NB4 (cell line): ENCODE data around the gene GGACT.

Source experiments
- DNase-seq: peaks from one replicate; pipeline ENCODE4 v3.0.0; 2010; ENCODE audit warnings: low read depth
- H3K4me3 ChIP-seq: one replicate; pipeline ENCODE4 v1.5.1; 2011; ENCODE audit warnings: mild to moderate bottlenecking, low read depth, low read length, moderate library complexity
- CTCF ChIP-seq: IDR thresholded peaks from one replicate; pipeline ENCODE4 v1.5.1; 2012; ENCODE audit warnings: low read depth, low read length
- MAX ChIP-seq: IDR thresholded peaks from 2 replicates; pipeline ENCODE4 v1.6.1; 2011; ENCODE audit warnings: low read depth, low read length
- MYC ChIP-seq: IDR thresholded peaks from 2 replicates; pipeline ENCODE4 v1.6.1; 2011; ENCODE audit warnings: low read depth, low read length
- POLR2A ChIP-seq: IDR thresholded peaks from 2 replicates; pipeline ENCODE4 v1.6.1; 2011; ENCODE audit warnings: mild to moderate bottlenecking; ENCODE audit not compliant: insufficient read length; ENCODE audit errors: extremely low read depth

The GGACT gene

GRCh38 chr13:100497389-100497788 lies 91.2 kb downstream of the GGACT start:
- peak; percentile 40 for DNase-seq
- H3K4me3 ChIP-seq, result no peak overlapping the region
- TF ChIP-seq MAX, result no peak
- no peak for TF ChIP-seq POLR2A
- no peak for TF ChIP-seq MYC
- TF ChIP-seq CTCF, result no peak

- DNase-seq, result no peak
- TF ChIP-seq MAX (no peak), CTCF (no peak), MYC (no peak), POLR2A (no peak)
Observed at GRCh38 chr13:100495455-100495854, 93.1 kb downstream of the GGACT start.

GRCh38 chr13:100493418-100493817 lies 95.2 kb downstream of the GGACT start:
- DNase-seq, result peak; percentile 85
- H3K4me3 ChIP-seq, result no peak overlapping the region
- TF ChIP-seq CTCF (no peak), MYC (peak; percentile 93), POLR2A (no peak), MAX (peak; percentile 93)

More at GRCh38 chr13:100495455-100495854, 93.1 kb downstream of the GGACT start:
- H3K4me3 ChIP-seq, result no peak overlapping the region

DNA sequence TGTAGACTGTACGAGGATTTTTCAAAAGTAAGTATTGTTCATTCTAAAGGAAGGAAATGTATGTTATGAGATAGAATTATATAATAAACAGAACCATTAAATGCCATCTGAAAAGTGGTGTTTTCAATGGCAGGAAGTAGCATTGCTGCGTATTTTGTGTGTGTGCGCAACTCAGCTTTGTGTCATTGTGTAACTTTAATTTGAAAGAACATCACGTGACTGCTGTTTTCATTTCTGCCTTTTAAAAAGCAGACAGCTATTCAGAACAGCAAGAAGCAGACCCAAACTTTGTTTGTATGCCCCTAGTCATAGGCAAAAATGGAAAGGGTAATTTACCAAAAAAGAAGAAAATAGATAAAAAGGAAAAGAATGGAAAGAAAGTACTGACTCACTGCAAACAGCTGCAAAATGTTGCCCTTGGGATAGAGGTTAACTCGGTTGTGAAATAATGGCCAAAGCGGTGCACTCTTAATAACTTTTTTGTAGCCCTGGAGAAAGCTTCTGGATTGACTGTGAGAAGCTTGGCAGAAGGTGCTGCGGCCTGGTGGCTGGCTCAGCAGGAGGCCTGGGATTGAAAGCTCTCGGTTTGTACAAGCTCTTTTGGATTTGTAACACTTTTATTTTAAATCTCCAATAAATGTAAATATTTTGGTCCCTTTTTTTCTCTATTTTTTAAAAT lies 97.3 kb downstream of the GGACT start:
- 0 out of 2 replicates have a peak, but pooled peaks have one; percentile 19 for TF ChIP-seq MYC
- peak; percentile 6 for TF ChIP-seq CTCF
- no peak for TF ChIP-seq POLR2A
- TF ChIP-seq MAX, result peak; percentile 75
- no peak overlapping the region for H3K4me3 ChIP-seq
- peak; percentile 75 for DNase-seq

- H3K4me3 ChIP-seq, result no peak overlapping the region
- peak; percentile 25 for DNase-seq
- no peak for TF ChIP-seq POLR2A
- no peak for TF ChIP-seq CTCF
- TF ChIP-seq MAX, result no peak
- TF ChIP-seq MYC, result no peak
Observed at GRCh38 chr13:100490692-100491091, 97.9 kb downstream of the GGACT start.
